Caki2 (cell line): ENCODE measurements around the gene TRIM68. TPM values are rescaled to one million over a fixed set of nuclear protein-coding genes. Genes with fewer than 3 reads are reported as not detected.

ENCODE experiments used
- DNase-seq: peaks from one replicate; pipeline ENCODE4 v3.0.0-alpha.2; 2015; ENCODE audit warnings: low read depth
- in situ Hi-C: cut with HindIII; loops from 2 replicates; pipeline ENCODE4 v1.10.0; 2016; ENCODE audit warnings: low sequenced_read_pairs, low pct_unique_long_range_greater_than_20kb, mixed read lengths
- total RNA-seq: library from RNA; depleted of rRNA; stranded (reverse); fragments of >200 nt; shearing (Covaris generic); gene quantifications from 2 replicates; pipeline ENCODE4 v1.2.3, GENCODE V29; 2014; ENCODE audit warnings: low replicate concordance; rRNA removed

Gene TRIM68
- 10.2 and 13.7 TPM in 2 replicates for total RNA-seq

GRCh38 chr11:4607781-4608666 is at the start of gene TRIM68:
TSS of gene TRIM68 (minus strand) at chr11:4608231. CDS start at chr11:4605504, 2,727 bp downstream.
- DNase-seq = peak; percentile 88
- in situ Hi-C loops = no loop called here

GRCh38 chr11:4654635-4655369 is 46.8 kb upstream of the TRIM68 start:
- no peak for DNase-seq
- in situ Hi-C loops = no loop called here

GRCh38 chr11:4647766-4648165 is 39.7 kb upstream of the TRIM68 start:
- in situ Hi-C loops = no loop called here

GRCh38 chr11:4645974-4646373 is 37.9 kb upstream of the TRIM68 start:
- in situ Hi-C loops = no loop called here
- no peak for DNase-seq

More at GRCh38 chr11:4647766-4648165, 39.7 kb upstream of the TRIM68 start:
- DNase-seq = no peak

- in situ Hi-C loops = no loop called here
Observed at GRCh38 chr11:4644233-4644632, 36.2 kb upstream of the TRIM68 start.

GRCh38 chr11:4643682-4644081 is 35.7 kb upstream of the TRIM68 start, which contains the start of gene OR51E1:
TSS of gene OR51E1 (plus strand) at chr11:4643982. CDS start at chr11:4652527, 8,545 bp downstream.
- in situ Hi-C loops = no loop called here
- no peak for DNase-seq

More at GRCh38 chr11:4644233-4644632, 36.2 kb upstream of the TRIM68 start:
- DNase-seq = no peak

- in situ Hi-C loops = no loop called here
- DNase-seq = no peak
Observed at GRCh38 chr11:4643076-4643475, 35.0 kb upstream of the TRIM68 start.

- in situ Hi-C loops = no loop called here
- no peak for DNase-seq
Observed at GRCh38 chr11:4642043-4642442, 34.0 kb upstream of the TRIM68 start.

- in situ Hi-C loops = no loop called here
- no peak for DNase-seq
Observed at GRCh38 chr11:4641501-4641900, 33.5 kb upstream of the TRIM68 start.

- in situ Hi-C loops = no loop called here
- no peak for DNase-seq
Observed at GRCh38 chr11:4639931-4640330, 31.9 kb upstream of the TRIM68 start.

- in situ Hi-C loops = no loop called here
- DNase-seq = no peak
Observed at GRCh38 chr11:4637662-4638047, 29.6 kb upstream of the TRIM68 start.

- in situ Hi-C loops = no loop called here
- DNase-seq = peak; percentile 42
Observed at GRCh38 chr11:4636962-4637661, 29.1 kb upstream of the TRIM68 start, which contains the start of gene OR51D1. TSS of gene OR51D1 (plus strand) at chr11:4637477. CDS start at chr11:4639791, 2,314 bp downstream.

GRCh38 chr11:4636136-4636535 is 28.1 kb upstream of the TRIM68 start:
- in situ Hi-C loops = no loop called here
- no peak for DNase-seq

- DNase-seq = peak; percentile 18
- in situ Hi-C loops = no loop called here
Observed at GRCh38 chr11:4626207-4627099, 18.4 kb upstream of the TRIM68 start.

- DNase-seq = no peak
- in situ Hi-C loops = no loop called here
Observed at GRCh38 chr11:4619514-4619913, 11.5 kb upstream of the TRIM68 start.

- in situ Hi-C loops = no loop called here
Observed at GRCh38 chr11:4615856-4616444, 7.9 kb upstream of the TRIM68 start.

GRCh38 chr11:4611986-4612385 is 4.0 kb upstream of the TRIM68 start:
- in situ Hi-C loops = no loop called here
- DNase-seq = no peak

More at GRCh38 chr11:4615856-4616444, 7.9 kb upstream of the TRIM68 start:
- no peak for DNase-seq
